PFSK-1 (cell line): ENCODE results near the gene IPPK.

Experiments used
- FOXP2 ChIP-seq: optimal IDR thresholded peaks from 2 replicates; pipeline ENCODE3; 2011; ENCODE audit warnings: borderline replicate concordance, control low read depth, inconsistent platforms; ENCODE audit not compliant: insufficient read depth; ENCODE audit errors: extremely low read length, extremely low read depth
- POLR2AphosphoS5 ChIP-seq: IDR thresholded peaks from 2 replicates; pipeline ENCODE4 v1.6.1; 2012; ENCODE audit warnings: low read depth, mild to moderate bottlenecking, control low read depth, low read length, moderate library complexity
- SIN3A ChIP-seq: IDR thresholded peaks from 2 replicates; pipeline ENCODE4 v1.6.1; 2012; ENCODE audit warnings: mild to moderate bottlenecking, low read length, moderate library complexity, borderline replicate concordance; ENCODE audit not compliant: insufficient read depth
- TAF1 ChIP-seq: IDR thresholded peaks from 2 replicates; pipeline ENCODE4 v1.6.1; 2012; ENCODE audit warnings: low read length, control low read depth, borderline replicate concordance; ENCODE audit not compliant: insufficient read depth
- TF ChIP-seq, protein P1 (sequence below), 2 experiments: IDR thresholded peaks; 2 replicates each; pipeline versions ENCODE4 v1.6.1 to v1.8.0; 2011 to 2012; ENCODE audit warnings: low read depth in 2 of 2, low read length in 2 of 2, control low read depth in 1 of 2, inconsistent platforms in 1 of 2, mild to moderate bottlenecking in 1 of 2, moderate library complexity in 1 of 2; ENCODE audit not compliant: insufficient read depth in 1 of 2

The IPPK gene

DNA sequence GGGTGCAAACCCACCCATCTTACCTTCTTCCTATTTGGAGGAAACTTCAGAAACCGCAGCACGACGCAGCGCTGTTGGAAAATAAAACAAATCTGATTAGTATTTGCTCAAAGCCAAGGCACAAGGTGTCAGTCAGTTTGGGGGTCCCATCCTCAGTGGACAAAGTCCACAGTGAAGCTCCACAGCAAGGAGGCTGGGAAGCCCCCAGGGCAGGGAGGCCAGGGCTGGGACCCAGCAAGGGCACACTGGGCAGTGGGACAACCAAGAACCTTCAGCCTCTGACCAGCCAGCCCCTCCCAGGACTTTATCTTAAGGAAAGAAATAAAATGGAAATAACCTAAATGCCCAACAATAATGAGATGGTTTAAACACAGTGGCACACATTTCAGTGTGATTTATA lies 11.3 kb downstream of the IPPK start:
- TF ChIP-seq, protein P1, sequence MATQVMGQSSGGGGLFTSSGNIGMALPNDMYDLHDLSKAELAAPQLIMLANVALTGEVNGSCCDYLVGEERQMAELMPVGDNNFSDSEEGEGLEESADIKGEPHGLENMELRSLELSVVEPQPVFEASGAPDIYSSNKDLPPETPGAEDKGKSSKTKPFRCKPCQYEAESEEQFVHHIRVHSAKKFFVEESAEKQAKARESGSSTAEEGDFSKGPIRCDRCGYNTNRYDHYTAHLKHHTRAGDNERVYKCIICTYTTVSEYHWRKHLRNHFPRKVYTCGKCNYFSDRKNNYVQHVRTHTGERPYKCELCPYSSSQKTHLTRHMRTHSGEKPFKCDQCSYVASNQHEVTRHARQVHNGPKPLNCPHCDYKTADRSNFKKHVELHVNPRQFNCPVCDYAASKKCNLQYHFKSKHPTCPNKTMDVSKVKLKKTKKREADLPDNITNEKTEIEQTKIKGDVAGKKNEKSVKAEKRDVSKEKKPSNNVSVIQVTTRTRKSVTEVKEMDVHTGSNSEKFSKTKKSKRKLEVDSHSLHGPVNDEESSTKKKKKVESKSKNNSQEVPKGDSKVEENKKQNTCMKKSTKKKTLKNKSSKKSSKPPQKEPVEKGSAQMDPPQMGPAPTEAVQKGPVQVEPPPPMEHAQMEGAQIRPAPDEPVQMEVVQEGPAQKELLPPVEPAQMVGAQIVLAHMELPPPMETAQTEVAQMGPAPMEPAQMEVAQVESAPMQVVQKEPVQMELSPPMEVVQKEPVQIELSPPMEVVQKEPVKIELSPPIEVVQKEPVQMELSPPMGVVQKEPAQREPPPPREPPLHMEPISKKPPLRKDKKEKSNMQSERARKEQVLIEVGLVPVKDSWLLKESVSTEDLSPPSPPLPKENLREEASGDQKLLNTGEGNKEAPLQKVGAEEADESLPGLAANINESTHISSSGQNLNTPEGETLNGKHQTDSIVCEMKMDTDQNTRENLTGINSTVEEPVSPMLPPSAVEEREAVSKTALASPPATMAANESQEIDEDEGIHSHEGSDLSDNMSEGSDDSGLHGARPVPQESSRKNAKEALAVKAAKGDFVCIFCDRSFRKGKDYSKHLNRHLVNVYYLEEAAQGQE (IDR thresholded peaks at IDR 0.05; ENCODE audit: insufficient read depth in 1 of 2, low read depth in 2 of 2, low read length in 2 of 2): no peak
- TF ChIP-seq SIN3A (no peak), POLR2AphosphoS5 (no peak), FOXP2 (no peak), TAF1 (no peak)

- TF ChIP-seq FOXP2 (no peak), TAF1 (no peak), SIN3A (no peak), POLR2AphosphoS5 (no peak)
- TF ChIP-seq, protein P1 (IDR thresholded peaks at IDR 0.05; ENCODE audit: insufficient read depth in 1 of 2, low read depth in 2 of 2, low read length in 2 of 2): no peak
These were observed 11.8 kb downstream of the IPPK start for GRCh38 chr9:92658176-92658575.

DNA sequence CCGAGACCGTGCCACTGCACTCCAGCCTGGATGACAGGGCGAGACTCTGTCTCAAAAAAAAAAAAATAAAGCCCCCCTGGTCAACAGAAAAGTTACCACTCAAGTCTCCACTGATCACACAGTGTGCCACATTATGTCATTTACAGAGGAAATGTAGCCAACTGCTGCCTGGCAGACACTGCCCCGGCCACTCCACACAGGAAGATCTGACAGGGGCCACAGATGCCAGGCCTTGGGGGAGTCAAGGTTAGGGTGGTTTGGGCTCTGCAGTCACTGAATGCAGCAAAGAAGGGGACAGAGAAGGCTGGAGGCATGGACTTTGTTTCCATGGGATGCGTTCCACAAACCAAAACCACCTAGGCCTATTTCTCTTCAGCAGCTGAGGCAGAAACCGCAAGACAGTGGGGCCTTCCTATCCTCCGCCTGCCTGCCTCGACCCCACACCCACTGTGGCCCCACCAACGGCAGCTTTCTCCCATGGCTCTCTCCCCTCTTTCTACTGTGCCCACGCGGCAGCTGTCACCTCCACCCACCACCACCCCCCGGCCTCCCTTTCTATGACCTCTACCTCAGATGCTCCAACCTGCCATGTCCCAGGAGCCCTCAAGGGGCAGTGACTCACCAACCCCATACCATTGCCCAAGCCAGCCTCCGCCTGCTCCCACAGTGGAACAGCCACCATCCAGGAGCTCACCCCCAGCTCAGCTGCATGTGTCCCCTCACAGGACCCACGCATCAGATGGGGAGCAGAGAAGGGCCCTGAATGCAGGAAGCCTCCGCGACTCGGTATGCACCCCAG lies 12.4 kb downstream of the IPPK start:
- no peak for TF ChIP-seq SIN3A

DNA sequence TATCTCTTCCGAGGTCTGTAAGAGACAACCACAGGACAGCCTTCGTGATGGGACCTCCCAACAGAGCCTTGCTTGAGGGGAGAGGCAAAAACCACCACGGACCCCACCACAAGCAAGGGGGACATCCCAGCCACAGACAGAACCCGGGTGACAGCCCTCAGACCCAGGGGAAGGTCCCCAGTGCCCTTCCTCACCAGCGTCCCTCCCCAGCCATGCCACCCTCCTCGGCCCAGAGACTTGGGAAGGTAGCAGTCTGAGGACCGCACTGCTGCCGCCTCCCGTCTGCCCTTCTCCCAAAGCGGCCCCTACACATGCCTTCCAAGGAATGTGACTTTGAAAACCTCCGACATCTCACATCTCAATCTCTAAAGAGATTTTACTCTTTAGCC lies 13.4 kb downstream of the IPPK start:
- no peak for TF ChIP-seq SIN3A
- no peak for TF ChIP-seq TAF1
- TF ChIP-seq FOXP2: no peak
- TF ChIP-seq POLR2AphosphoS5: no peak
- TF ChIP-seq, protein P1 (IDR thresholded peaks at IDR 0.05; ENCODE audit: insufficient read depth in 1 of 2, low read depth in 2 of 2, low read length in 2 of 2): no peak

DNA sequence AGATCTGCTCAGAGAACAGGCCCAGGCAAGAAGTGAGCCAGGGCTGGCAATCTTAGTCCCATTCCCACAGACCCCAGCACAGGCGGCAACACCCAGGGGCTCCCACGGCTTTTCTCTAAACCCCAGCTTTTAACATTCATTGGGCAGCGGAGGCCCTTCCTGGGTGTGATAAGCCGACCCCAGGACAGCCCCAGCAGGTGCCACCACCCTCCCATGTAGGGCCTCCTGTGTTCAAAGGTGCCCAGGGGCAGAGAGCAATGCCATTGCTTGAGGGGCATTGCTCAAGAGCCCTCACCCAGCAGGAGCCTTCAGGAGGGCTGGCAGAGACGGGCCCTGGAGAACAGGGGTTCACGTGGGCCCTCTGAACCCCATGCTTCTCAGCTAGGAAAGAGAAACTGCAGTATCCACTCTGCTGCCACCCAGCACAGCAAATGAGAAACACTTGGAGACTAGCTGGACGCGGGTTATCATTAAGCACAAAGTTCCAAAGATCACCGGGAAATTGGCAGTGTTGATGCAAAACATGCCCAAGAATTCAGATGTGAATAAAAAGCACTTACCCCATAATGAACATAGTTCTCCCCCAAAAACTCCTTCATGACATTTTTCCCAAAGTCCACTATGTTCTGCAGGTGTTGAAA lies 13.9 kb downstream of the IPPK start:
- TF ChIP-seq TAF1 (no peak), POLR2AphosphoS5 (no peak), SIN3A (no peak), FOXP2 (no peak)
- TF ChIP-seq, protein P1 (IDR thresholded peaks at IDR 0.05; ENCODE audit: insufficient read depth in 1 of 2, low read depth in 2 of 2, low read length in 2 of 2): no peak
